GM21529 (cell line): ENCODE results near the gene OBSL1.

Experiments
- ATAC-seq: cut with Tn5 transposase; IDR thresholded peaks from one replicate; pipeline ENCODE4 v1.9.1; 2021; ENCODE audit not compliant: unreplicated experiment

Gene OBSL1

DNA sequence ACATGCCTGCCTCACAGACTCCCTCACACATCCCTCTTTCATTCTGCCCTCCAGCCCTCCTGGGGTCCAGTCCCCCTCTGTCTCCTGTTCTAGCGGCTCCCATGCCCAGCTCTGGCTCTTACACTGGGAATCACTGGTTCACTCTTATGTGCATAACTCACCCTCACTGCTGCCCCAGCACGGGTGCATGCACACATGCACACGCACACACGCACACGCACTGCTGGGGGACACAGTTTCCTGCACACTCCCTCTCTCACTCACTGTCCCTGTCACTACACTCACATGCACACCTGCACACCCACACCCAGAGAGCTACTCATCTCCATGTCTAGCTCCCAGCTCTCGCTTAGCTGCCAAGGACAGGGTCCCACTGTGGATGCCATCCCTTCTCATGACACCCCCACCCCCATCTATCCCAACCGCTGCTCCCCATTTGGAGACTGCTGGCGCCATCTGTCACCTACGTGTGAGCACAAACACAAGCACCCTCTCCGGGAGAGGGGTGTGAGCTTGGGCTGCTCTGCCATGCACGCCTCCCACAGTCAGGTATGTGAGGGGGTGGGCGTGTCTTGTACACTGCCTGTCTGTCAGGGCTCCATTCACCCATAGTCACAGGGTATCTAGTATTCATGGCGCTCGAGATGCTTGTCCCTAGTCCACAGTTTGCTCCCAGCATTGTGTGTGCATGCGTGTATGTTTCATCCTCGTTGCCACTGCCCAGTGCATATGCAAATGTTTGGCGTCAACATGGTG, 55.3 kb downstream of the OBSL1 start:
- ATAC-seq, result no peak

DNA sequence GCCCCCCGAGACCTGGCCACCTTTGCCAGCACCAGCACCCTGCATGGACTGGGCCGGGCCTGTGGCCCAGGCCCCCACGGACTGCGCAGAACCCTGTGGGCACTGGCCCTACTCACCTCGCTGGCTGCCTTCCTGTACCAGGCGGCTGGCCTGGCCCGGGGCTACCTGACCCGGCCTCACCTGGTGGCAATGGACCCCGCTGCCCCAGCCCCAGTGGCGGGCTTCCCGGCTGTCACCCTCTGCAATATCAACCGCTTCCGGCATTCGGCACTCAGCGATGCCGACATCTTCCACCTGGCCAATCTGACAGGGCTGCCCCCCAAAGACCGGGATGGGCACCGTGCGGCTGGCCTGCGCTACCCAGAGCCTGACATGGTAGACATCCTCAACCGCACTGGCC, 56.5 kb downstream of the OBSL1 start:
- no peak for ATAC-seq

DNA sequence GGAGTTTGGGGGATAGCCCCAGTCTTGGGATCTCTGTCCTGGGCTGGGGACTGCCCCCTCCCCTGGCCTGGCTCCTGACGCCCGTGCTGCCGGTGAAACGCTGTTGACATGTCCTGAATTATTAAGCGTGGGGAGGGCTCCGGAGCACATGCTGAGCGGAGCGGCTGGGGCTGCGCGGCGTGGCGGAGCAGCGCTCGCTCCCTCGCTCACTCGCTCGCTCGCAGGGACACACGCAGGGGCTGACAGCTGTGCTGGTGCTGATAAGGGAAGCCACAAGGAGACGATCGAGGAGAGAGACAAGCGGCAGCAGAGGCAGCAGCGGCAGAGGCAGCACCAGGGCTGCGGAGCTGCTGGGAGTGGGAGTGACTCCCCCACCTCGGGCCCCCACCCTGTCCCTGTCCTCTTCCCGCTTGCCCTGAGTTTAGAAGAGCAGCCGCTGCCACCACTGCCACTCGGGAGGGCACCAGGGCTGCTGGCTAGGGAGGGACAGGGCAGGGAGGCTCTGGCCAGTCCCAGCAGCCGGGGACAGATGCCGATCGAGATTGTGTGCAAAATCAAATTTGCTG, 57.1 kb downstream of the OBSL1 start, which contains the start of gene ASIC4:
TSS of gene ASIC4 (plus strand) at position 287 of the 566 bp plus-strand sequence. CDS start at position 530, 243 bp downstream.
- ATAC-seq, result no peak

DNA sequence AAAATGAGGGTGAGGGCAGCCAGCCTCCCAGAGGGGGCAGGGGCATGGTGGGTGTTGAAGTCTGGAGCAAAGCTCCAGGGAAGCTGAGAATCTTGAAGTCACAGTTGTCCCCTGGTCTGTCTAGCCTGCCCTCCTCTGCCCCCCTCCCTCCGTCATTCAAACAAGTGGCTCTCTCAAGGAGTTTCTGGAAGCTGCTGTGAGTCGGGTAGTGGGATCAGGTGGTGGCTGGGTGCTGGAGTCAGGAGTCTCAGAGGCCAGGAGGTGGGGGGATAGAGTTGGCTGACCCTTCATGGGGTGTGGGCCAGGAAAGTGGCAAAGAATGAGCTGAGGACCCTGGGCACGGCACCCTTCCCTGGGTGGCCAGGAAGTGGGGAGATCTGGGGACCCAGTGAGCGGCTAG, 57.6 kb downstream of the OBSL1 start:
- ATAC-seq, result no peak

DNA sequence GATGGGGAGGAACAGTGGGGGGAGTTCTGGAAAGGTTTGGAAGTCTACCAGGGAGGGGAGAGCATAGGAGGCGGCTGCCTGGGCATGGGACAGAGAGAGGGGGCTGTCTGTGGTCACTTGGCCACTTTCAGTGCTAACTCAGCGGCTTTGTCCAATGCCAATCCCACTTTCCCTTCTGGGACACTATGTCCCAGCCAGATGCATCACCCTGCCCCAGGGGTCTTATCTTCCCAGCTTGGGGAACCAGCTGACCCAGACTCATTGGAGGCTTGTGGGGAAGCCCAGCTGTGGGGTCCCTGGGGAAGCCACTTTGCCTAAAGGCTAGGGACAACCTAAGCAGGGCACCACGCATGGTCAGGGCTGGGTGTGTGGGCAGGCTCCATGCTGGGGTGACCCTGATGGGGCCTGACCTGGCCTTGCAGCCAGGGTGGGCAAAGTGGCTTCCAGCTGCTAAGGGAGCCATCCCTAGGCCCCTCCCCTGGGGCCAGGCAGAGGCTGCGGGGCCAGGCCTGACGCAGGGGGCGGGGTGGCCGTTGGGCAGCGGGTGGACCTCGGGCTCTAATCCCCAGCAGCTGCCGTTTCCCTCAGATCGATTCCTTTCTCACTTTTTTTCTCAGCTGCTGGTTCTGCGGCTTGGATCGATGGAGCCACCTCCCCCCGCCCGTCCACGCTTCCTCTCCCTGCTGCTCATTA, 58.7 kb downstream of the OBSL1 start:
- no peak for ATAC-seq

DNA sequence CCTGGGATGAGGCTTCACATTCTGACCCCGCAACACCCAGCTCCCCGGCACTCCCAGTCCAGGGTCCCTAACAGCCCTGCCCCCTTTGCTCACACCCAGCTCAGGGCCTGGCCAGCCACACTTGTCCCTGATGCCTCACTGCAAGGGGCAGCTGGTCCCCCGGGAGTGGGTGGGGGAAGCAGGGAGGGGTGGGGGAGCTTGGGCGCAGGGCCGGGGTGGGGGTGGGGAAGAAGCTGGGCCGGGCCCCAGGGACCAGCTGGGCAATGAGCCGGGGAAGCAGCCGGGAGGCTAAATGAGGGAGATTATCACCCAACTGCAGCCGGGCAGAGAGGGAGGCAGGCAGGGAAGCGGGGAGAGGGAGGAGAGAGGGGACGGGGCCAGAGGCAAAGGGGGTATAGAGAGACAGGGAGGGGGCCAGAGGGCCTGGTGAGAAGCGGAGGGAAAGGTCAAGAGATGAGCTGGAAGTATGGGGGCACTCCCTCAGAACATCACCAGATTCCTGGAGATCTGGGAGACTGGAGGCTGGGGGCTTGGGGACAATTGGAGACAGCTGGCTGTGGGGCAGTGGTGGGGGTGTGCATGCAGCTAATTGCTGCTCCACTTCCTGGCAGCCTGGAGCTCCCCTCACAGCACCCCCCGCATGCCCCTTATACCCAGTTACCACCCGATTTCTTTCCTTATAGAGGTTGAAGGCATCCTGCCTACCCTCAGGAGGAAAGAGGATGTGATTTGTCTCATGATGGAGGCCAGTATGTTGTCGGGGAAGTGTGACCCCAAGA, 59.6 kb downstream of the OBSL1 start:
- ATAC-seq, result no peak

DNA sequence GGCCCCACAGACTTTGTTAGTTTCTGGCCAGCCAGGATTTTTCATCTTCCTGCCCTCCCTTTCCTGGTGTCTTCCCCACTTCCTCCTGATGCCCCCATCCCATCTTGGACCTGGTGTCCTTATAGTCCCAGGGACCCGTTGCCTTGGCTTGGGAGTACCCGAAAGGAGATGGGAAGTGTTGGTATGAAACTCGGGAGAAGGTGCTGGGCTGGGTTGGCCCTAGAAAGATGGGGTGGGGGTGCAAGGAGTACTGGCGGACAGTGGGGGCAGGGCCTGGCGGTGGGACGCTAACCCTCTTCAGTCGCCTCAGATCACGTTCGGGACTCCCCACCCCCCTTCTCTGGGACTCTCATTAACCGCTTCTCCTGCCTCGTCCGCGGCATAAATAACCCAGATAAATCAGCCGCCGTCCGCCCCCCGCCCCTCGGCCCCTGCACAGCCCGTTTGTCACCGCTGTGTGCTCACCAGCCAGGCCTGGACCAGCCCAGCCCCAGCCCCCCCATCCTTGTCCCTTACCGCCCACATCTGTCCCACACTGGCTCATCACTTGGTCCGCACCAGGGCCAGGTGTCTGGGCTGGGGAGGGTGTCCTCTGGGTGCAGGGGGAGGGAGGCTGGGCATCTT, 60.7 kb downstream of the OBSL1 start:
- no peak for ATAC-seq

DNA sequence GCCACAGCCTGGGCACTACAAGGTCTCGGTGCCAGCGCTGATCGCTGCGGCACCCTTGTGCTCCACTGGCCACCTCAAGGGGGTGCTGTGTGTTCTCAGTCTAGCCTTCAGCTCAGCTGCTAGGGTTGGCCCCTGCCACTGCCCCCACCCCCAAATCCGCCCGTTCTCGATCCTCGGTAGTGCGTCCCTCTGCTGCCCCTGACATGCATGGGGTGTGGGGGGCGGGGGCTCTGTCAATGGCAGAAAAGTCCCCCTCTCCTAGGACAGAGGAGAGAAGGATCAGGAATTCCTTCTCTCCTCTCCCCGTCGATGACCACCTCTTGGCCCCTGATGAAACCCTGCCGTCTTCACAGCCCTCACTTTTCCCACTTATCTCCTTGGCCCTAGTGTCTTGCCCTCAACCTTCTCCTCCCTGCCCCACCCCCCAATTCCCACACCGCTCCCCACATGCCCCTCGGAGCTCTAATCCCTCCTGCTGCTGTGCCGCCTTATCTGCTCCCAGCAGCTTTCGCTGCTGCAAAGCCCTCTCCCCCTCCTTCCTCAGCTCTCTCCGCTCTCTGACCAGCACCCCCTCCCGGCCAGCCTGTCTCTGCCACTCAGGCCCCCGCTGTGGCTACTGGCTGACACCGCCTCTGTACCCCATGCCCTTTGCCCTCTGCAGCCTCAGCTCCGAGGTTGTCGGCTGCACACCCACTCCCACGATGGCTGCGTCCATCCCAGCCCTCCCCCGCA, 61.4 kb downstream of the OBSL1 start:
- peak; percentile 75 for ATAC-seq

DNA sequence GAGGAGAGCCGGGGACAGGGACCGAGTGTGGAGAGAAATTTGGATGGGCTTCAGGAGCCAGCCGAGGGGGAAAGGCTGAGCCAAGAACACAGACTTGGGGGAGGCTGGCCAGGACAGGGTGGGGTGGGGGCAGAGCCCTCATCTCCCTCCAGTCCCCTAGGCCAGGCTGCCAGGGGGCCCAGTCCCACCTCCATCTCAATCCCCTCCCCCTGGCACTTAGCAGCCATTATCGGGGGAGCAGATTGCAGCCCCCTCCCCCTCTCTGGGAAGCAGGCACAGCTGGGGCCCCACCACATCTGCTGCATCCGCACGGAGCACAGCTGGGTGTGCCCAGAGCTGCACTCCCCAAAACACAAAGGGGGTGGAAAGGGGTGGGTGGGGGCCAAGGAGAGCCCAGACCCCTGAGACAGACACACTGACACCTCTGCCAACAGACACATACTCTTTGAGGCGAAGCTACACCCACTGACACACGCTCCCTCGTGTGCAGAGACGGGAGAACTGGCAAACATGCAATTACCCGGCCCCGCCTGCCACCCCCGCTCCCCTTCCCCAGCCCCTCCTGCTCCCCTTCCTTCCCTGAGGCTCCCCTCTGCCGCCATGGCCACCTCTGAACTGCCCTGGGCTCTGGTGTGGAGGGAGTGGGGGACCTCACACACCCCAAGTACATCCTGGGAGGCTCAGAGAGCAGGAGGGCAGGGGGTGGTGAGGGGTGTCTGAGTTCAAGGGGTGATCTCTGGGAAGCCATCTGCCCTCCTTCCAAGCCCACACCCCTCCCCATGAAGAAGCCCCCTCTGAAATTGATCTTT, 62.2 kb downstream of the OBSL1 start:
- peak; percentile 13 for ATAC-seq

DNA sequence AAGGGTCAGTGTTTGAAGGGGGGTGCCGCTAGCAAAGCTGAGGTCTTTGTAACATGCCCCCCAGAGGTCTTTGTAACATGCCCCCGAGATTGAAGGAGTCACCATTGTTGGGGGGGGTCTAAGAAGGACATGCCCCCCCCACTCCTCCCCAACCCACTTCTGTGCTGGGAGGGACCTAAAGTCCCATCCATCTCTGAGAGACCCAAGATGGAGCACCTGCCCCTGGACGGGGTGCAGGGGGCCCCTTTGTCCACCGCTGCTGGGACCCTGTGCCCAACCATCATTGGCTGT, 63.0 kb downstream of the OBSL1 start:
- no peak for ATAC-seq

DNA sequence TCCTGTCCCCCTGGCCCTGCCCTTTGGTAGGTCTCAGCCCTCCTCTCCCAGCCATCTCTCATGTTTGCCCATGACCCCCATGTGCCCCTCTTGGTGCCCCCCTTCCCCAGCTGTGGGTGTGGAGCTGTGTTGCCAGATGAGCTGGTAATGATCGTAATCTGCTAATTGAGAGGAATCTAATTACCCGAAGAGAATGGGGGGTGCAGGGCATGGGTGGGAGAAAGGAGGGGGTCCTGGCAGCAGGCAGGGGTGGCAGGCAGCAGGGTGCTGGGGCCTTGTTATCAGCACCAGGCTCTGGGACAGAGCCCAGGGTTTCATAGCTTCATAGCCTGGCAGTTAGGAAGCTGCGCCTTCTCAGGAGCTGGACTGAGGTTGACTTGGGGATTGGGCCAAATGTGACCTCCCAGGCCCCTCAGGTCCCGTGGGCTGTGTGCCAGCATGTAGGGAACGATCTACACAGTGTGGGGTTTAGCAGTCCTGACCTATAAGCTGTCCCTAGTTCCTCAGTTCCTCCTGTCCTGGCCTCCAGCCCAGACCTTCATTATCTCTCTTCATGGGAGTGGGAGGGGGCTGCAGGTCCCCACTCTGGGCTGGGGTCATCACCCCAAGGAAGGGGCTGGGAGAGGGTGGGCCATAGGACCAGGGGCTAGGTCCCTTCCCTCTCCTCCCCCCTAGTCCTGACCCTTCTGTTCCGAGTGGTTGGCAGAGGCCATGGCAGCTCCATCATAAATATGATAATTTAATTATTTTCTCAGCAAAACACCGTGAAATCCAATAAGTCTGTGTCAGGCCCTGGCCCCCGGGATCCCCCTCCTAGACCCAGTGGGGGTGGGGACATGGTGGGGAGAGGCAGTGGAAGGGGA, 63.5 kb downstream of the OBSL1 start:
- no peak for ATAC-seq

DNA sequence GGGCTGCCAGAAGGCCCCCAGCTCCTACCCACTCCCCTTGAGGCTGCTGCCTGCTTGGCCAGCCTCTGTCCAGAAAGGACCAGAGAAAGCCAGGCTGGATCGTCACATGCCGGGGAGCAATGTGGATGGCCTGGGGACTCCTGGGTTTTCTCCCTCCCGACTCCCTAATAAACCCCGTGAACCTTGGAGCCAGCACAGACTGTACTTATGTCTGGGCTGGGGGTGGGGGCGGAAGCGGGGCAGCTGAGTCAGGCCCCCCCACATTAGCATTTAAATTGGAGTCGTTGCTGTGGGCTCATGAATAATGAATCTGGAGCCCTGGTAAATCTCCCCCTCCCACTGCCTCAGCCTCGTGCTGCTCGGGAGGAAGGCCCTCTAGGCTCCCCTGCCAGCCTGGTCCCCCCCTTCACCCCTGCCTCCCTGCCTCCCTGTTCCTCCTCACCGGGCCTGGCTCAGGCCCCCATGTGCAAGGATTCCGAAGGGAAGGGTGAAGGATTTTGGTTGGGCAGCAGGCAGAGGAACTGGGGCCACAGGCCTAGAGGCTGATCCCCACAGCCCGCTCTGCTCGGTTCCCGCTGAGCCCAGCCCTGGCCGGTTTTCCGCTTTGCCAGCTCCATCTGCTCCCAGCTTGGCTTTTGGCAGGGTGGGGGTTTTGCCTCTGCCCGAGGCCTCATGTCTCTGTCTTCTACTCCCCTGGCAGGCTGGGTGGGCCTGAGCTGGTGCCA, 64.4 kb downstream of the OBSL1 start:
- ATAC-seq, result no peak

DNA sequence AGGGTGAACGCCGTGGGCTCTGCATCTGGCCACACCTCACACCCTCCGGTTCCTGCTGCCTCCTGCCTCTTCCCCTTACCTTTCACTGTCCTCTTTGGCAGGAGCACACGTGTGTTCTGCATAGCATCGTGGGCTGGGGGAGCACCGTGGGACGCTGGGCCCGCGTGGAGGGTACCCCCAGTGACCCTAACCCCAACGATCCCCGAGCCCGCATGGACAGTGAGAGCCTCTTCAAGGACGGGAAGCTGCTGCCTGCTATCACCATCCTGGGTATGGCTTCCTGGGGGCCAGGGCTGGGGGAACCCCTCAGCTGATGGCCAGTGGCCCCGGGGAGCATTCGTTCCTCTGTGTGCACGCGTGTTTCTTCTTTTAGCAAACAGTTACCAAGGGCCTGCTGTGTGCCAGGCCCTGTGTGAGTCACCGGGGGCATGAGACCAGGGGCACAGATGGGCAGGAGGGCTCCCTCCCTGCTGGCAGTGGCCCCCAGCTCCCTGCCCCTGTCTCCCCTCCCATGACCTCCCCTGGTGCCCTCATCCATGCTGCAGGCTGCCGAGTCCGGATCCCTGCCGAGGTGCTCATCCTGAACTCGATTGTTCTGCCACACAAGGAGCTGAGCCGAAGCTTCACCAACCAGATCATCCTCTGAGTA, 65.1 kb downstream of the OBSL1 start:
- ATAC-seq, result no peak

DNA sequence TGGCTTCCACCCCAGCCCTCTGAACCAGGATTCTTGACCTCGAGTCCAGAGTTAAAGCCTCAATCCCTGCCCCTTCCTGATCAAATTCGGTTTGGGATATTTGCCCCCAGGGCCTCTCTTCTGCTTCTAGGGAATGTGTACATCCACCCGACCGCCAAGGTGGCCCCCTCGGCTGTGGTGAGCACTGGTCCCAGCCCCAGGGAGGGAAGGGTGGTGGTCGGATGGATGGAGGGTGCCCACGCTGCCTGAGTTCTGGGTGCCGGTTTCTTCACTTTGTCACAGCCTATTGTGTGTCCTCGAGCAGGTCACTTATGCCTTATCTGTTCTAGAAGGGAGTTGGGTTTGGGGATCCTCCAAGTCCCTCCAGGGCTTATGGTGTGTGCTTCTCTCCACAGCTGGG, 65.8 kb downstream of the OBSL1 start:
- no peak for ATAC-seq

DNA sequence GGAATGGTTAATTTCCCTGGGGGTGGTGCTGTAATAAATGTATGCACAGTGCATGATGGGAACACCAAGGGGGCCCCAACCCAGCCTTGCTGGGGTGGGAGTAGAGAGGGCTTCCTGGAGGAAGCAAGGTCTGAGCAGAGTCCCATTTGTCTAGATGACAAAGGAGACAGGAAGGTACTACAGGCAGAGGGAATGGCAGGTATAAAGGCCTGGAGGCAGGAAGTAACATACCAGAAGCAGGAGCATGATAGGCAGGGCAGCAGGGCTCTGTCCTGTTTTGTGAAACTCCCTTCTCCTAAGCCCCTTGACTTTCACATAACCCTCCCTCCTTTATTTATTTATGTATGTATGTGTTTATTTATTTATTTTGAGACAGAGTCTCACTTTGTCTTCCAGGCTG, 68.7 kb downstream of the OBSL1 start:
- ATAC-seq, result no peak

DNA sequence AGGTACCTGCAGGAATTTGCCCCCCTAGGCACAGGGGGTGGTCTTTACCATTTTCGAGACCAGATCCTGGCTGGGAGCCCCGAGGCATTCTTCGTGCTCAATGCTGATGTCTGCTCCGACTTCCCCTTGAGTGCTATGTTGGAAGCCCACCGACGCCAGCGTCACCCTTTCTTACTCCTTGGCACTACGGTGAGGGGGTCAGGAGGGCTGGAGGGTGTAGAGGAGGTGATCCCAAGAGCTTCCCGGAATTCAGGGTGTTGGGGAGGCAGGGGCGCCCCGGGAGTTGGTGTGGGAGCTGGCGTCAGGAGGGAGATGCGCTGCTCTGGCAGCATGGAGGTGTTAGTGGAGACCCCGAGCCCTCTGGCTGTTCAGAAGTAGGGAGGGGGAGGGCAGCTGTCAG, 69.5 kb downstream of the OBSL1 start:
- ATAC-seq, result no peak
